ENCODE measurements around the gene NHEJ1. TPM values are rescaled to one million over a fixed set of nuclear protein-coding genes. Genes with fewer than 3 reads are reported as not detected.

The NHEJ1 gene
- total RNA-seq, 1 donor from 2014 or later: 17.7 TPM

GRCh38 chr2:219027511-219028055 is 133.0 kb downstream of the NHEJ1 start:
- no peaks in the 10 kb centered on the region for H3K36me3 ChIP-seq
- TF ChIP-seq CTCF (IDR thresholded peaks at IDR 0.05): no peak
- no peak for TF ChIP-seq POLR2AphosphoS5 (IDR thresholded peaks at IDR 0.05; ENCODE audit: insufficient read depth in 1 of 2, low read depth in 1 of 2)
- TF ChIP-seq POLR2A (IDR thresholded peaks at IDR 0.05): no peak
- H3K4me3 ChIP-seq: no peak overlapping the region
- no peak for DNase-seq (ENCODE audit: extremely low spot score in 2 of 2)
- no peak overlapping the region for H3K27ac ChIP-seq
- H3K9me3 ChIP-seq: no peaks in the 10 kb centered on the region
- intact Hi-C loops (cut with DNase I): loop anchor here (10.0 kb wide), 1 partner anchor 127 kb away; no protein-coding TSS in a partner anchor
- no peaks in the 10 kb centered on the region for H3K4me1 ChIP-seq
- peaks cover 8% of the 10 kb centered on the region for H3K27me3 ChIP-seq

GRCh38 chr2:219026946-219027345 is 133.7 kb downstream of the NHEJ1 start:
- intact Hi-C loops (cut with DNase I): loop anchor here (10.0 kb wide), 1 partner anchor 128 kb away; no protein-coding TSS in a partner anchor
- Histone ChIP-seq H3K4me3 (no peak overlapping the region), H3K36me3 (no peaks in the 10 kb centered on the region), H3K27me3 (peaks cover 8% of the 10 kb centered on the region), H3K4me1 (no peaks in the 10 kb centered on the region), H3K9me3 (no peaks in the 10 kb centered on the region), H3K27ac (no peak overlapping the region)
- DNase-seq (ENCODE audit: extremely low spot score in 2 of 2): no peak
- TF ChIP-seq POLR2AphosphoS5 (IDR thresholded peaks at IDR 0.05; ENCODE audit: insufficient read depth in 1 of 2, low read depth in 1 of 2) (no peak), POLR2A (IDR thresholded peaks at IDR 0.05) (no peak), CTCF (IDR thresholded peaks at IDR 0.05) (no peak)

GRCh38 chr2:219025637-219026585 is 134.7 kb downstream of the NHEJ1 start:
- Histone ChIP-seq H3K36me3 (no peaks in the 10 kb centered on the region), H3K27me3 (peaks cover 8% of the 10 kb centered on the region), H3K4me1 (no peaks in the 10 kb centered on the region), H3K9me3 (no peaks in the 10 kb centered on the region), H3K27ac (no peak overlapping the region), H3K4me3 (no peak overlapping the region)
- TF ChIP-seq POLR2AphosphoS5 (IDR thresholded peaks at IDR 0.05; ENCODE audit: insufficient read depth in 1 of 2, low read depth in 1 of 2): no peak
- TF ChIP-seq POLR2A (IDR thresholded peaks at IDR 0.05): no peak
- no peak for TF ChIP-seq CTCF (IDR thresholded peaks at IDR 0.05)
- no peak for DNase-seq (ENCODE audit: extremely low spot score in 2 of 2)
- intact Hi-C loops (cut with DNase I): loop anchor here (10.0 kb wide), 1 partner anchor 129 kb away; no protein-coding TSS in a partner anchor

MicroRNA genes within 50 kb of the gene (microRNA counts, 767-probe panel; counts per million panel counts)
- 238 to 261 counts per million in 2 donors for microRNA hsa-miR-3131

Small RNA genes lying within 50 kb of the gene (microRNA-seq; reads per million reads assigned to microRNA genes)
- gene MIR3131 (ENCODE audit: borderline number of aligned reads, borderline replicate concordance): not detected

Small RNA genes lying within 50 kb of the gene (small RNA-seq; reads per million reads assigned to genes)
- gene MIR3131 (not detected), gene RN7SL764P (not detected)

Other genes with a start within 250 kb of the NHEJ1 start
- 0.49 TPM for gene CDK5R2, start 201.1 kb downstream of the NHEJ1 start, total RNA-seq
- not detected for gene FEV, start 175.6 kb downstream of the NHEJ1 start, total RNA-seq
- not detected for gene CRYBA2, start 167.4 kb downstream of the NHEJ1 start, total RNA-seq
- not detected for gene CFAP65, start 119.3 kb downstream of the NHEJ1 start, total RNA-seq
- not detected for gene IHH, start 99.9 kb downstream of the NHEJ1 start, total RNA-seq
- gene SLC23A3, start 9.2 kb upstream of the NHEJ1 start, total RNA-seq: 5.4 TPM
- 32.2 TPM for gene CNPPD1, start 16.1 kb upstream of the NHEJ1 start, total RNA-seq
- 43.7 TPM for gene RETREG2, start 17.5 kb upstream of the NHEJ1 start, total RNA-seq
- gene ZFAND2B, start 46.0 kb upstream of the NHEJ1 start, total RNA-seq: 52.1 TPM
- gene ABCB6, start 58.1 kb upstream of the NHEJ1 start, total RNA-seq: 23.8 TPM
- gene ATG9A, start 68.8 kb upstream of the NHEJ1 start, total RNA-seq: 62.4 TPM
- gene ANKZF1, start 69.0 kb upstream of the NHEJ1 start, total RNA-seq: 98.7 TPM
- gene GLB1L, start 84.6 kb upstream of the NHEJ1 start, total RNA-seq: 22.8 TPM
- gene STK16, start 84.7 kb upstream of the NHEJ1 start, total RNA-seq: 12.8 TPM
- gene TUBA4B, start 92.4 kb upstream of the NHEJ1 start, total RNA-seq: not detected
- gene TUBA4A, start 93.1 kb upstream of the NHEJ1 start, total RNA-seq: 122 TPM
- 92.8 TPM for gene DNAJB2, start 118.6 kb upstream of the NHEJ1 start, total RNA-seq
- 7.6 TPM for gene PTPRN, start 148.6 kb upstream of the NHEJ1 start, total RNA-seq
- gene RESP18, start 171.9 kb upstream of the NHEJ1 start, total RNA-seq: not detected
- gene DNPEP, start 227.1 kb upstream of the NHEJ1 start, total RNA-seq: 62.9 TPM

Data from vagina (tissue), 2 donors.